Osteoblast (primary cell): Measurements from ENCODE around the gene TNIK. TPM values are rescaled to one million over a fixed set of nuclear protein-coding genes. Genes with fewer than 3 reads are reported as not detected.

ENCODE experiments used
- DNase-seq: peaks from one replicate; pipeline ENCODE4 v3.0.0; 2011; ENCODE audit warnings: low spot score, mixed read lengths; ENCODE audit not compliant: insufficient read length; ENCODE audit errors: missing footprints
- H2AFZ ChIP-seq: 2 replicates; pipeline ENCODE4 v1.6.0; 2011; ENCODE audit warnings: mild to moderate bottlenecking, low read length
- H3K27ac ChIP-seq: 2 replicates; pipeline ENCODE4 v1.5.1; 2011; ENCODE audit warnings: mild to moderate bottlenecking, low read depth, low read length, moderate library complexity
- H3K27me3 ChIP-seq: 2 replicates; pipeline ENCODE4 v1.6.0; 2012; ENCODE audit warnings: mild to moderate bottlenecking, control low read depth, inconsistent platforms, low read length, moderate library complexity; ENCODE audit not compliant: insufficient read depth
- H3K36me3 ChIP-seq: 2 replicates; pipeline ENCODE4 v1.5.1; 2011; ENCODE audit warnings: mild to moderate bottlenecking, low read length, control low read depth, moderate library complexity; ENCODE audit not compliant: insufficient read depth
- H3K4me1 ChIP-seq: 2 replicates; pipeline ENCODE4 v1.5.1; 2011; ENCODE audit warnings: mild to moderate bottlenecking, low read length, control low read depth, moderate library complexity; ENCODE audit not compliant: insufficient read depth
- H3K4me2 ChIP-seq: 2 replicates; pipeline ENCODE4 v1.6.0; 2011; ENCODE audit warnings: mild to moderate bottlenecking, low read length; ENCODE audit not compliant: insufficient read depth
- H3K4me3 ChIP-seq: fragments of 200-600 bp; sonication (generic); 3 replicates; pipeline ENCODE4 v1.5.1; 2012; ENCODE audit warnings: mild to moderate bottlenecking, low read length, inconsistent platforms; ENCODE audit not compliant: insufficient read depth
- H3K79me2 ChIP-seq: 2 replicates; pipeline ENCODE4 v1.6.0; 2012; ENCODE audit warnings: mild to moderate bottlenecking, low read length, control low read depth, inconsistent platforms; ENCODE audit not compliant: insufficient read depth
- H3K9me3 ChIP-seq: 2 replicates; pipeline ENCODE4 v1.5.1; 2011; ENCODE audit warnings: low read depth, low read length, control low read depth
- H4K20me1 ChIP-seq: 2 replicates; pipeline ENCODE4 v1.6.0; 2012; ENCODE audit warnings: mild to moderate bottlenecking, low read length, control low read depth; ENCODE audit not compliant: insufficient read depth
- total RNA-seq: library from RNA; depleted of rRNA; stranded (reverse); fragments of >200 nt; gene quantifications from 2 replicates; pipeline ENCODE4 v1.2.3, GENCODE V29; 2012
- TF ChIP-seq, protein P1 (sequence below): IDR thresholded peaks from 2 replicates; pipeline ENCODE4 v1.5.1; 2011; ENCODE audit warnings: mild to moderate bottlenecking, low read depth, low read length, moderate library complexity; ENCODE audit errors: extremely low read depth

TNIK gene
- total RNA-seq, 1 donor: 7.6 TPM

DNA sequence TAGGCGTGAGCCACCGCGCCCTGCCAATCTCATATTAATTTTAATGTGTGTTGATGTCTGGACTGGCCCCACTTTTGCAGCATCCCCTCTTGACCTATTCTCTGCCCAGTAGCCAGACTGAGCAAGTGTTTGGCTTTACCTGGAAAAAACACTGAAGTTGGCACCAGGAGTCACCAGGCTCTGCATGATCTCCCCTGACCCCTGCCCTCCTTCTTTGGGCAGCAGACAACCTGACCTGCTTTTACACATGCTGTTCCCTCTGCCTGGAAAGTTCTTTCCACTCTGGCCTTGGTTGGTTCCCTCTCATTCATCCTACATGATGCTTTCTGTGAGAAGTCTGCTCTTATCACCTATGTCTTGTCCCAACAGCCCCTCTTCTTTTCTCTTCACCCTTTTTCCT, 365.8 kb downstream of the TNIK start:
- Histone ChIP-seq H3K27me3 (peaks cover 7% of the 10 kb centered on the region), H3K4me2 (no peak overlapping the region), H3K79me2 (no peaks in the 10 kb centered on the region), H3K9me3 (no peaks in the 10 kb centered on the region), H3K4me3 (no peak overlapping the region), H3K27ac (no peak overlapping the region), H4K20me1 (no peaks in the 10 kb centered on the region), H2AFZ (no peak overlapping the region), H3K4me1 (peaks cover 7% of the 10 kb centered on the region), H3K36me3 (no peaks in the 10 kb centered on the region)
- DNase-seq: no peak
- TF ChIP-seq, protein P1, sequence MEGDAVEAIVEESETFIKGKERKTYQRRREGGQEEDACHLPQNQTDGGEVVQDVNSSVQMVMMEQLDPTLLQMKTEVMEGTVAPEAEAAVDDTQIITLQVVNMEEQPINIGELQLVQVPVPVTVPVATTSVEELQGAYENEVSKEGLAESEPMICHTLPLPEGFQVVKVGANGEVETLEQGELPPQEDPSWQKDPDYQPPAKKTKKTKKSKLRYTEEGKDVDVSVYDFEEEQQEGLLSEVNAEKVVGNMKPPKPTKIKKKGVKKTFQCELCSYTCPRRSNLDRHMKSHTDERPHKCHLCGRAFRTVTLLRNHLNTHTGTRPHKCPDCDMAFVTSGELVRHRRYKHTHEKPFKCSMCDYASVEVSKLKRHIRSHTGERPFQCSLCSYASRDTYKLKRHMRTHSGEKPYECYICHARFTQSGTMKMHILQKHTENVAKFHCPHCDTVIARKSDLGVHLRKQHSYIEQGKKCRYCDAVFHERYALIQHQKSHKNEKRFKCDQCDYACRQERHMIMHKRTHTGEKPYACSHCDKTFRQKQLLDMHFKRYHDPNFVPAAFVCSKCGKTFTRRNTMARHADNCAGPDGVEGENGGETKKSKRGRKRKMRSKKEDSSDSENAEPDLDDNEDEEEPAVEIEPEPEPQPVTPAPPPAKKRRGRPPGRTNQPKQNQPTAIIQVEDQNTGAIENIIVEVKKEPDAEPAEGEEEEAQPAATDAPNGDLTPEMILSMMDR: no peak

GRCh38 chr3:171093462-171093861, 366.7 kb downstream of the TNIK start:
- Histone ChIP-seq H3K9me3 (no peaks in the 10 kb centered on the region), H3K36me3 (no peaks in the 10 kb centered on the region), H4K20me1 (no peaks in the 10 kb centered on the region), H3K4me2 (no peak overlapping the region), H3K27ac (no peak overlapping the region), H3K4me1 (peaks cover 16% of the 10 kb centered on the region), H2AFZ (no peak overlapping the region), H3K27me3 (peaks cover 7% of the 10 kb centered on the region), H3K79me2 (no peaks in the 10 kb centered on the region), H3K4me3 (no peak overlapping the region)
- TF ChIP-seq, protein P1: no peak
- no peak for DNase-seq

DNA sequence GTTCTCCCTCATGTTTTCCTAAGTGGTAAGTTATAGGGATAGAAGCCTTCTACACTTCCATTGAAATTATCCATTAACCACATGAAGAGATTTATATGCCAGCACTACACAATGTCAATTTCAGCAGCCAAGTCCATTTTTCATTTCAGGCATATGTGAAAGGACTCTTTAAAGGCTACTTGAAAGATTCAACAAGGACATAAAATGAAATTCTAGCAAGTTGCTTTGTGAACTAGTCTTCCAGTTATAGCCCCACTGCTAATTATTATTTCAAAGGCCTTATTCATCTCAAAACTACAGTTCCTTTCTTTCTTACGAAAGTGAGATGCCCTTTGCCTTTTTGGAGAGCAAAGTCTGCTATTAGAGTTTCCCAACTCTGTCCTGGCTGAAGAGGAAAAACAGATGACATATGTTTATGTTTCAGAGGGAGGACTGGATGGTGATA, 367.7 kb downstream of the TNIK start:
- Histone ChIP-seq H3K27me3 (peaks cover 7% of the 10 kb centered on the region), H3K4me2 (no peak overlapping the region), H3K27ac (no peak overlapping the region), H3K79me2 (no peaks in the 10 kb centered on the region), H4K20me1 (no peaks in the 10 kb centered on the region), H3K4me1 (peaks cover 18% of the 10 kb centered on the region), H3K36me3 (no peaks in the 10 kb centered on the region), H2AFZ (no peak overlapping the region), H3K9me3 (no peaks in the 10 kb centered on the region), H3K4me3 (no peak overlapping the region)
- TF ChIP-seq, protein P1: no peak
- no peak for DNase-seq

DNA sequence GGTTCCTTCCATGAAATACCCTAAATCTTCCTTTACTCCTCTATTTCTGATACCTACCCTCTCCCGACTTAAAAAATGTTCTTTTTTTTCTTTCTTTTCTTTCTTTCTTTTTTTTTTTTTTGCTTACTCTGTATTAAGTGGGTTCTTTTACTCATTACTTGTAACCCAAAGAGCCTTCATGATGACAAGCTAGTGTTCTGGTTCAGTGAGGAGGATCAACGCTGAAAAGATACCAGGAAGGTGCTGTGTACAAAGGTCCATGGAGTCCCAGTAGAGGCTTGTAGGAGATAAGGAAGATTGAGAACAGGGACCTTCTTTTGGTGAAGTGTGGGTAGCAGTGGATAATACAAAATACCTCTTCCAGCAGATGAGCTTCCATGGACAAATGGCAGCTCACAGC, 369.9 kb downstream of the TNIK start:
- Histone ChIP-seq H3K27ac (no peak overlapping the region), H2AFZ (no peak overlapping the region), H3K79me2 (no peaks in the 10 kb centered on the region), H3K4me1 (peaks cover 18% of the 10 kb centered on the region), H3K4me3 (no peak overlapping the region), H3K4me2 (no peak overlapping the region), H3K9me3 (no peaks in the 10 kb centered on the region), H4K20me1 (no peaks in the 10 kb centered on the region), H3K27me3 (peaks cover 4% of the 10 kb centered on the region), H3K36me3 (no peaks in the 10 kb centered on the region)
- TF ChIP-seq, protein P1: no peak
- DNase-seq: no peak
